ENCODE results near the gene RAI1.

RAI1 gene

DNA sequence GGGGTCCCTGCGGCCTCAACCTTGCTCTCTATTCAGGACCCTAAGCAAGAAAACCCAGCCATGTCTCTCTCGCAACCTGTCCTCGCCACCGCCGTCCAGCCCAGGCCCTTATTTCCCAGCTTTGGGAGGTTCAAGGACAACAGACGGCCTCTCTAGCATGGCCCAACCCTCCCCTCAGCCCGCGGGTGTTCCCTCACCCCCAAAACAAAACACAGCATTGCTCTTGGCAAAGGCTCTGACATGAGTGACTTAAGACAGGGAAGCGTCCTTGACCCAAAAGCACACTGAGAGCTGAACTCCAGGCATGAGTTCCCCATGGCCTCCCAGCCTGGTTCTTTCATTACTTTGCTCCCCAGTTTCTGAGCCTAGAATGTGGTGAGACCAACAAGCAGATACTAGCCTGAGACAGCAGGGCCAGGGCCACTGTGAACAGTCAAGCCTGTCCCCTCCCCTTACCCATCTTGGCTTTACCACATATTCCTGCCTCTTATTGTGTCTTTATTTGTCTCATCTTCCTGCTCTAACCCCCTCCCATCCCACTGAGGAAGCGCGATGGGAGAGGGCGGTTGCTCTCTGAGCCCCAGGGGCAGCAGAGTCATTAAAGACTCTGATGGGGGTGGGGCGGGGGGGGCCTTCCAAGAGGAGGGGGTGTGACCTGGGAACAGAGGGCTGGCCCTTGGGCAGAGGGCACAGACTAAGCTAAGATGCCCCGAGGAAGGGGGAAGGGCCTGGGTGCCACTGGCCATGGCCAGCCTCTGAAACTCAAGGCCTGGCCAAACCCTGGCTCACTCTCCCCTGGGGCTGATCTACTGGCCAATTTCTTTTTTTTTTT is 143.7 kb downstream of the RAI1 start:
- no peak for DNase-seq (ENCODE audit: low read depth in 4 of 4, low spot score in 1 of 4)

- DNase-seq (ENCODE audit: low read depth in 4 of 4, low spot score in 1 of 4), result no peak
These were observed 145.1 kb downstream of the RAI1 start for GRCh38 chr17:17826342-17826713.

- DNase-seq (ENCODE audit: low read depth in 4 of 4, low spot score in 1 of 4), result no peak
These were observed 145.9 kb downstream of the RAI1 start for GRCh38 chr17:17826942-17827785.

DNA sequence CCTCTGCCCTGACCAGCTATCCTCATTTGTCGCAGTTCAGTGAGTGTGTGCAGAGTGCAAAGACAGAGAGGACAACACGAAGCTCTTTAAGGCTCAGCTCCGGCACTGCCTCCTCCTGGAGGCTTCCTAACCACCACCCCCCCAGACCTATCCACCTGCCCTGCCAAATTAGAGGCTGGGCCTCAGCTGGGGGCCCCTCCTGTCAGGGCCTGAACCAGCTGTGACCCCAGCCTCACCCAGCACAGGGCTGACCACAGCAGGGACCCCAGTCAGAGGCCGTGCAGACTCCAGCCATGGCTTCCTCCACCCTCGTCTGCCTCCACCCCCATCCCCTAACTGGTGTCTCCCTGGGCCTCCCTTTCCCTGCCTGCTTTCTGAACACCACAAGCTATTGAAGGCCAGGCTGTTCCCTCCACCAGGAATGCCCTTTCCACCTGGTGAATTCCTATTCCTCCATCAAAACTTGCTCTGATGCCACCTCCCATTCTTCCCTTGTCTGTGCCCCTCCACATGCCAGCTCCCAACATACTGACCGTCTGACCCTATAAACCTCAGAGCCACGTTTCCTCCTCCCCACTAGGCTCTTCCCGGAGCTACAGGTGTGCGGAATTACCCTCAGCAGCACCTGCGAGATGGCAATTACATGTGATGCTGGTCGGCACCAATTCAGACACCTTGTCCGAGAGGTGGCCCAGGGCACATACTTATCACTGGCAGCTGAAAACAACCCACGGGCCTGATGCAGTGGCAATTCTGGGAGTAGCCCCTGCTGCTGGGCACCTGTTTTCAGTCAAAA is 146.8 kb downstream of the RAI1 start:
- DNase-seq (ENCODE audit: low read depth in 4 of 4, low spot score in 1 of 4), result no peak

DNA sequence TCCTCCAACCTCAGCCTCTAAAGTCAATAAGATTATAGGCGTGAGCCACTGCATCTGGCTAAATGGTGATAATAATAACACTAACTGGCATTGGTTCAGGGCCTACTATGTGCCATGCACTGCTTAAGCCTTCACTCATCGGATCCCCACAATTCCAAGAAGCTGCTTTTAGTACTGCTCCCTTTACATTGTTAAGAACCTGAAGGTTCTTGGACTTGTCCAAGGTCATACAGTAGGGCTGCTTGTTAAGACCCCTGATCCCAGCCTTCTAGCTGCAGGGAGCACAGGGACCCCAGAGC is 149.0 kb downstream of the RAI1 start:
- DNase-seq (ENCODE audit: low read depth in 4 of 4, low spot score in 1 of 4), result no peak

GRCh38 chr17:17830740-17831207 is 149.5 kb downstream of the RAI1 start:
- no peak for DNase-seq (ENCODE audit: low read depth in 4 of 4, low spot score in 1 of 4)

GRCh38 chr17:17831208-17832031 is 150.2 kb downstream of the RAI1 start:
- no peak for DNase-seq (ENCODE audit: low read depth in 4 of 4, low spot score in 1 of 4)

DNA sequence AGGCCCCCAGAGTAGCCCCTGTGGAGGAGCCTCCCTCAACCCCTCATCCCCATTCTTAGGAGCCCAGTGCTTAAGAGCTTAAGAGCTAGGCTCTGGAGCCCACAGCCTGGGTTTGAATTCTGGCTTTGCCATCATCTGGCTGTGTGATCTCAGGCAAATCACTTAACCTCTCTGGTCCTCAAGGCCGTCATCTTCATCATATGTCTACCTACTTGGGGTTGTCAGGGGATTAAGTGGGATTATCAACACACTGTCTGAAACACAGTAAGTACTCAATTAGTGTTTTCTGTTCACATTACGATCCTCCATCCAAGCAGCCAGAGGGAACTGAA is 150.7 kb downstream of the RAI1 start:
- no peak for DNase-seq (ENCODE audit: low read depth in 4 of 4, low spot score in 1 of 4)

DNA sequence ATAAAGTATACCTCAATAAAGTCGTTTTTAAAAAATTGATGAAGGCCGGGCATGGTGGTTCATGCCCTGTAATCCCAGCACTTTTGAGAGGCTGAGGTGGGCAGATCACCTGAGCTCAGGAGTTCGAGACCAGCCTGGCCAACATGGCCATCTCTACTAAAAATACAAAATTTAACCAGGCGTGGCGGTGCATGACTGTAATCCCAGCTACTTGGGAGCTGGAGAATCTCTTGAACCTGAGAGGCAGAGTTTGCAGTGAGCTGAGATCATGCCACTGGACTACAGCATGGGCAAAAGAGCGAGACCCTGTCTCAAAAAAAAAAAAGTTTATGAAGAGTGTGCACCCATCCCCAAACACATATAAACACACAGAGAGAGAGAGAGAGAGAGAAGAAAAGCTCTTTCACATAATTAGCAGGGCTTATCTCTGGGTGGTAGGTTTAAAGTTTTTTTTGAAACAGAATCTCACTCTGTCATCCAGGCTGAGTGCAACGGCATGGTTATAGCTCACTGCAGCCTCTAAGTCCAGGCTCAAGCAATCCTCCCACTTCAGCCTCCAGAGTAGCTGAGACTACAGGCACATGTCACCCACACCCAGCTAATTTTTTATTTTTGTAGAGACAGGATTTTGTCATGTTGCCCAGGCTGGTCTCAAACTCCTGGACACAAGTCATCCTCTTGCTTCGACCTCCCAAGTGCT is 152.6 kb downstream of the RAI1 start:
- no peak for DNase-seq (ENCODE audit: low read depth in 4 of 4, low spot score in 1 of 4)

DNA sequence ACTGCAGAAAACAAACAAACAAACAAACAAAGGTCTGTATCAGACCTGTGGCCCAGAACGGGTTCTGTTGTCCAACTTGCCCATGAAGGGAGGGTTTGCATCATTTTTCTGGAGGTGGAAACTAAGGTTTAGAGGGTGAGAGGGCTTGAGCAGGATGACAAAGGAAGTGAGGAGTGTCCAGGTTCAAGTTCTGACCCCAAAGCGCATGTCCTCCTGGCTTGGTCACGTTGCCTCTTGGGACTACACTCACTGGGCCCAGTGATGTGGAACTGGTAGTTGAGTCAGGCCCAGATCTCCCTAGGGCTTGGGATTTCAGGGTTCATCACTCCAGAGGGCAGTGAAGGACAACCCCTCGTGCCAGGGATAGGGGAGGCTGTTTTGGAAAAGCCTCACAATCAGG is 153.7 kb downstream of the RAI1 start:
- DNase-seq (ENCODE audit: low read depth in 4 of 4, low spot score in 1 of 4), result no peak

GRCh38 chr17:17835415-17836249 is 154.4 kb downstream of the RAI1 start:
- no peak for DNase-seq (ENCODE audit: low read depth in 4 of 4, low spot score in 1 of 4)

DNA sequence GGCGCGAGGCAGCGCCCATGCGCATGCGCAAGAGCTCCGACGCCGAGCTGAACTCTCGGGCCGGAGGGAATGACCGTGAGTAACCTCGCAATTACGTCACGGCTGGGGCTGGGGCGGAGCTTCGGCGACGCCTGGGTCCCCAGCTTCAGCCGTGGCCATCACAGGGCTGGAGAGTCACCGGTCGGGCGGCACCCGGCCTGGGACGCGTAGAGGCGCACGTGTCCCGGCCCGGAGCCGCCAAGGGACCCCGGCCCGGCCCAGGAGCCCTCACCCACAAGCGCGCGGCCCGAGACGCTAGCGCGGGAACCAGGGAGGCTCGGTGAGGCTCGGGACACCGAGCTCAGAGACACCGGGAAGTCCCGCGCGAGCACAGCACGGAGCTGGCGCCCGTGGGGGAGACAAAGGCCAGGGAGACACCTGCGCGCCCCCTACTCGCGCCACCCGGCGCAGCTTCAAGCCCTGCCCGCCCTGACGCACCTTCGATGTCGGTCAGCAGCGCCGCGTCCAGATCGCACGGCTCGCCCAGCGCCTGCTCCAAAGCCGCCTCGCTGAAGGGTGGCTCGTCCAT is 155.1 kb downstream of the RAI1 start:
- DNase-seq (ENCODE audit: low read depth in 4 of 4, low spot score in 1 of 4), result peak; percentile 92 to 98 (median 97)

GRCh38 chr17:17836818-17837379 is 155.6 kb downstream of the RAI1 start, which contains the start of gene SREBF1:
SREBF1 (minus strand) TSS chr17:17836986; CDS start chr17:17836817, 169 bp downstream.
- DNase-seq (ENCODE audit: low read depth in 4 of 4, low spot score in 1 of 4), result peak in 2 of 4 experiments; percentile 27 to 64

DNA sequence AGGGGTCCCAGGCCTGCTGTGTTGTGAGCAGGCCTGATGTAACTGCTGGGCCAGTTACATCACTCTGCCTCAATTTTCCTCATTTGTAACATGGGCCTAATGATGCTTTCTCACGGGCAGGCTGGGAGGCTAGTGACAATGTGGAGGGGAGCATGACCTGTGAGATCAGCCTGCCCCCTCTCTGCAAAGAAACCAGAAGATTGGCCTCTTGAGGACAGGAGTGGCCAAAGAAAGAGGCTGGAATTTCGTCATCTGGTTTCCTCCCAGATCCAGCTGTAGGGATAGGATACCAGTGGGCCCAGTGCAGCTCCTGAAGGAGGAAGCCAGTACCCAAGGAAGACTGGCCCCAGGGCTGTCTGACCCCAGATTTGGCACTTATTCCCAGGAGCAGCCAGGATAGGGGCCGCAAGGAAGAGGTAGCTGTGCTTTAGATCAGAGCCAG is 156.1 kb downstream of the RAI1 start:
- DNase-seq (ENCODE audit: low read depth in 4 of 4, low spot score in 1 of 4), result no peak

DNA sequence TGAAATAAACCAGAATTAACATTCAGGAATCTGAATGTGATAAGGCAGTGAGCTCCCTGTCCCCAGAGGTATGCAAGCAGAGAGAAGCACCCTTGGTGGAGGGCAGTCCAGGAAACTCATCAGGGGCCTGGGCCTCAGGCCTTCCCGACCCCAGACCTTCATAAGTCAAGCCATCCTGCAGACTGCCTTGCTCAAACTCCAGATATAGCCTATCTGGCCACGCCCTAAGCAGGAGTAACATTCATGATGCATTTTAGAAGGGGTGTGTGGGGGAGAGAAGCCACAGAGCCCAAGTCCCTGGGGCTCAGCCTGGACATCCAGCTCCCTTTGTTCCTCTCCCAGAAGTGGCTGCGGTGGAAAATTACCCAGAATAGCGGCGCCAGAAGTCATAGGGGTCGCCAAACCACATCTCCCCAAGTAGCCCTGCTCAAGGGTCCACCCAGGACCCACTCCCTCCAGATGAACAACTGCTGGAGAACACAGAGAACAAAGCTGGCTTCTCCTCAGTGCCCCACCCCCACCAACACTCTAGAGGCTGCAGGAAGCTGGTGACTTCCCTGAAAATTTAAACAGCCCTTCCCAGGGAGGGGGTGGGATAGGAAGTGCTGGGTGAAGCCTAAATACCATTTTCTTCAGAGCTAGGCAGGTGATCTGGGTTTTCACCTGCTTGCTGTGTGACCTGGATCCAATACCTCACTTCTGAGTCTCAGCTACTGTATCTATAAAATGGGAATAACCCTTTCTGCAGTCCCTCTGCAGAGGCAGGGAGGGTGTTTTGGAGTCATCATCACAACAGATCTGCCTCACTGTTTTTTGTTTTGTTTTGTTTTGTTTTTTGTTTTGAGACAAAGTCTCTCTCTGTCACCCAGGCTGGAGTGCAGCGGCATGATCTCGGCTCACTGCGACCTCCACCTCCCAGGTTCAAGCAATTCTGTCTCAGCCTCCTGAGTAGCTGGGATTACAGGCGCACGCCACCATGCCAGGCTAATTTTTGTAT is 157.0 kb downstream of the RAI1 start:
- no peak for DNase-seq (ENCODE audit: low read depth in 4 of 4, low spot score in 1 of 4)

GRCh38 chr17:17839791-17840707 is 158.8 kb downstream of the RAI1 start:
- DNase-seq (ENCODE audit: low read depth in 4 of 4, low spot score in 1 of 4), result peak; percentile 47 to 76 (median 60)
